PFSK-1 (cell line): ENCODE results near the gene FAHD2A.

Source experiments
- FOXP2 ChIP-seq: optimal IDR thresholded peaks from 2 replicates; pipeline ENCODE3; 2011; ENCODE audit warnings: borderline replicate concordance, control low read depth, inconsistent platforms; ENCODE audit not compliant: insufficient read depth; ENCODE audit errors: extremely low read length, extremely low read depth
- POLR2AphosphoS5 ChIP-seq: IDR thresholded peaks from 2 replicates; pipeline ENCODE4 v1.6.1; 2012; ENCODE audit warnings: low read depth, mild to moderate bottlenecking, control low read depth, low read length, moderate library complexity
- REST ChIP-seq, 2 experiments: IDR thresholded peaks; 2 replicates each; pipeline versions ENCODE4 v1.6.1 to v1.8.0; 2011 to 2012; ENCODE audit warnings: low read depth in 2 of 2, low read length in 2 of 2, control low read depth in 1 of 2, inconsistent platforms in 1 of 2, mild to moderate bottlenecking in 1 of 2, moderate library complexity in 1 of 2; ENCODE audit not compliant: insufficient read depth in 1 of 2
- SIN3A ChIP-seq: IDR thresholded peaks from 2 replicates; pipeline ENCODE4 v1.6.1; 2012; ENCODE audit warnings: mild to moderate bottlenecking, low read length, moderate library complexity, borderline replicate concordance; ENCODE audit not compliant: insufficient read depth
- TAF1 ChIP-seq: IDR thresholded peaks from 2 replicates; pipeline ENCODE4 v1.6.1; 2012; ENCODE audit warnings: low read length, control low read depth, borderline replicate concordance; ENCODE audit not compliant: insufficient read depth

FAHD2A gene

GRCh38 chr2:95376311-95377215 is 25.9 kb upstream of the FAHD2A start:
- no peak for TF ChIP-seq FOXP2
- no peak for TF ChIP-seq REST (IDR thresholded peaks at IDR 0.05; ENCODE audit: insufficient read depth in 1 of 2, low read depth in 2 of 2, low read length in 2 of 2)
- TF ChIP-seq POLR2AphosphoS5, result no peak
- no peak for TF ChIP-seq TAF1
- no peak for TF ChIP-seq SIN3A

GRCh38 chr2:95377216-95378123 is 25.0 kb upstream of the FAHD2A start:
- TF ChIP-seq FOXP2 (no peak), REST (IDR thresholded peaks at IDR 0.05; ENCODE audit: insufficient read depth in 1 of 2, low read depth in 2 of 2, low read length in 2 of 2) (no peak), POLR2AphosphoS5 (no peak), TAF1 (no peak), SIN3A (no peak)

- no peak for TF ChIP-seq FOXP2
- TF ChIP-seq SIN3A, result no peak
- no peak for TF ChIP-seq TAF1
- no peak for TF ChIP-seq REST (IDR thresholded peaks at IDR 0.05; ENCODE audit: insufficient read depth in 1 of 2, low read depth in 2 of 2, low read length in 2 of 2)
- TF ChIP-seq POLR2AphosphoS5, result no peak
These were observed 23.1 kb upstream of the FAHD2A start for GRCh38 chr2:95379371-95379831.

GRCh38 chr2:95380280-95380679 is 22.2 kb upstream of the FAHD2A start:
- no peak for TF ChIP-seq TAF1
- TF ChIP-seq FOXP2, result no peak
- no peak for TF ChIP-seq REST (IDR thresholded peaks at IDR 0.05; ENCODE audit: insufficient read depth in 1 of 2, low read depth in 2 of 2, low read length in 2 of 2)
- no peak for TF ChIP-seq POLR2AphosphoS5
- no peak for TF ChIP-seq SIN3A
